GM18499 (cell line): ENCODE data around the gene DRAP1.
"Not testable (repeated sequence)": the region's sequence is repeated elsewhere in the genome, so short reads cannot be mapped to it uniquely, and the experiment has no call there.

Source experiments
- ATAC-seq: cut with Tn5 transposase; IDR thresholded peaks from one replicate; pipeline ENCODE4 v1.9.1; 2021; ENCODE audit warnings: moderate number of reproducible peaks; ENCODE audit not compliant: insufficient read depth, unreplicated experiment

The DRAP1 gene

GRCh38 chr11:65922565-65922964 lies 3.3 kb downstream of the DRAP1 start:
- no peak for ATAC-seq

- ATAC-seq, result no peak
Observed at GRCh38 chr11:65925397-65925796, 6.2 kb downstream of the DRAP1 start.

- no peak for ATAC-seq
Observed at GRCh38 chr11:65927904-65928397, 8.7 kb downstream of the DRAP1 start.

- no peak for ATAC-seq
Observed at GRCh38 chr11:65928667-65929066, 9.4 kb downstream of the DRAP1 start.

GRCh38 chr11:65931773-65932557 lies 12.7 kb downstream of the DRAP1 start:
- no peak for ATAC-seq

GRCh38 chr11:65932558-65932919 lies 13.3 kb downstream of the DRAP1 start:
- no peak for ATAC-seq

- ATAC-seq, result no peak
Observed at GRCh38 chr11:65934014-65934413, 14.8 kb downstream of the DRAP1 start.

- ATAC-seq, result no peak
Observed at GRCh38 chr11:65937766-65938165, 18.5 kb downstream of the DRAP1 start.

- no peak for ATAC-seq
Observed at GRCh38 chr11:65941720-65942310, 22.6 kb downstream of the DRAP1 start.

GRCh38 chr11:65942531-65942930 lies 23.3 kb downstream of the DRAP1 start:
- ATAC-seq, result no peak

- ATAC-seq, result no peak
Observed at GRCh38 chr11:65944191-65944590, 25.0 kb downstream of the DRAP1 start.

GRCh38 chr11:65944767-65945166 lies 25.5 kb downstream of the DRAP1 start:
- ATAC-seq, result no peak

GRCh38 chr11:65945430-65945911 lies 26.2 kb downstream of the DRAP1 start, which contains the start of gene TSGA10IP:
TSS of gene TSGA10IP (plus strand) at chr11:65945480. CDS start at chr11:65945676, 196 bp downstream.
- ATAC-seq, result no peak

- ATAC-seq, result no peak
Observed at GRCh38 chr11:65945941-65946558, 26.8 kb downstream of the DRAP1 start.

GRCh38 chr11:65946655-65947054 lies 27.4 kb downstream of the DRAP1 start:
- no peak for ATAC-seq

- ATAC-seq, result no peak
Observed at GRCh38 chr11:65947133-65947532, 27.9 kb downstream of the DRAP1 start.

GRCh38 chr11:65947603-65948125 lies 28.4 kb downstream of the DRAP1 start:
- no peak for ATAC-seq

- ATAC-seq, result not testable (repeated sequence)
Observed at GRCh38 chr11:65950711-65951110, 31.5 kb downstream of the DRAP1 start.

GRCh38 chr11:65951641-65952040 lies 32.4 kb downstream of the DRAP1 start:
- ATAC-seq, result not testable (repeated sequence)

- ATAC-seq, result no peak
Observed at GRCh38 chr11:65952052-65952521, 32.9 kb downstream of the DRAP1 start.

- no peak for ATAC-seq
Observed at GRCh38 chr11:65953471-65953870, 34.2 kb downstream of the DRAP1 start.
